Measurements from ENCODE around the gene DGCR8.

Gene DGCR8

DNA sequence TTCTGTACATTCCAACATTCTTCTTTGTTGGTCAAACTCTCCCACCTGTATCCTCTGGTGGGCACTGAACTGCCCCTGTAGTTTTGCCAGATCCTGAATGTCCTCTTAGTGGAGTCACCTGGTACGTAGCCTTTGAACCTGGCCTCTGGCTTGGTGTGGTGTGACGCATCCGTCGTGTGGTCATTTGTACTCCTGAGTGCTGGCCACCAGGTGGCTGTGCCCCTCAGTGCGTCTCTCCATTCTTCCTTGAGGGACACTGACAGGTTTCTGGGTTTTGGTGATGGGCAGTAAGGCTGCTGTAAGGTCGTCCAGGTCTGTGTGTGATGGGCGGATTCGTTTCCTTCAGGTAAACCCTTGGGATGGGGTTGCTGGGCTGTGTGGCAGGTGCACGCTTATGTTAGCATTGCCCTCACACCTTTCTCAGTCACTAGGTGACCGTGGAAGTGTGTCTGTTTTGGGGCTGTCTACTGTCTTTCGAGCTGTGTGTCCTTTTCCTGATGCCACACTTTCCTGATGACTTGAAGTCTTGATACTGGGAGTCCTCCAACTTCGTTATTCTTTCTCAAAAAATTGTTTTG, 22.3 kb downstream of the DGCR8 start:
- TF ChIP-seq, protein P1, sequence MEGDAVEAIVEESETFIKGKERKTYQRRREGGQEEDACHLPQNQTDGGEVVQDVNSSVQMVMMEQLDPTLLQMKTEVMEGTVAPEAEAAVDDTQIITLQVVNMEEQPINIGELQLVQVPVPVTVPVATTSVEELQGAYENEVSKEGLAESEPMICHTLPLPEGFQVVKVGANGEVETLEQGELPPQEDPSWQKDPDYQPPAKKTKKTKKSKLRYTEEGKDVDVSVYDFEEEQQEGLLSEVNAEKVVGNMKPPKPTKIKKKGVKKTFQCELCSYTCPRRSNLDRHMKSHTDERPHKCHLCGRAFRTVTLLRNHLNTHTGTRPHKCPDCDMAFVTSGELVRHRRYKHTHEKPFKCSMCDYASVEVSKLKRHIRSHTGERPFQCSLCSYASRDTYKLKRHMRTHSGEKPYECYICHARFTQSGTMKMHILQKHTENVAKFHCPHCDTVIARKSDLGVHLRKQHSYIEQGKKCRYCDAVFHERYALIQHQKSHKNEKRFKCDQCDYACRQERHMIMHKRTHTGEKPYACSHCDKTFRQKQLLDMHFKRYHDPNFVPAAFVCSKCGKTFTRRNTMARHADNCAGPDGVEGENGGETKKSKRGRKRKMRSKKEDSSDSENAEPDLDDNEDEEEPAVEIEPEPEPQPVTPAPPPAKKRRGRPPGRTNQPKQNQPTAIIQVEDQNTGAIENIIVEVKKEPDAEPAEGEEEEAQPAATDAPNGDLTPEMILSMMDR (conservative IDR thresholded peaks at IDR 0.05; ENCODE audit: low read depth, low read length) = peak; percentile 4
- H3K4me3 ChIP-seq (ENCODE audit: low read depth, low read length) = no peak overlapping the region
- no peak for DNase-seq (ENCODE audit: low read depth)

DNA sequence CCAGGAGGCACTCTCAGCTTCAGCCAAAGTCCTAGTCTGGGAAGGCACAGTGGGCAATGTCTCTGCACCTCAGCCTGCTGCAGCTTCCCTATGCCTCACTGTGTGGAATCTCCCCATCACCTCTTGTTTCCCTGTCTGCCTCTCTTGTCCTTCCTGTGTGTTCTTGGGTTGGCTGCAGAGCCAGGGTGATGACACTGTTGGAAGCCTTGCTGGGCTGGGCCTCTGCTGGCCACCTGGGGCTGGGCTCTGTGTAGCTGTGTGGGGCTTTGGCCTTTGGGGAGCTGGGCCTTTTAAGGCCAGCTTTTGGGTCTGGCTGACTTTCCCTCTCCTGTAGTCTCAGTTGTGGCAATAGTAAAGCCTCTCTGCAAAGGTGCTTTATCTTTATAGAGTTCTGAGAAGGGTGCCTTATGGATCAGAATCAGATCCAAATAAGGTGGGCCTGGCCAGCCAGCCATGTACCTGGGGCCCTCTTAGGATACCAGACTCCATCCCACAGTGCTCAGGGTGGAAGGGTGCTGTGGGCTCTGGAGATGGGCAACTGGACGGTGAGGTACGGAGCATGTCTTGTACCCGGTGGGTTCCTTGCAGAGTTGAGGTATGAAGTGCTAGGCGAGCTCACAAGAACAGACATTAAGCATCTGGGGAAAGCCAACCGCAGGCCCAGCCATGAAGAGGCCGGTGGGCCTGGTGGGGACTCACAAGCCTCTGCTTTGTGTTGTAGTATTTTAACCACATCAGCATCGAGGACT, 25.6 kb downstream of the DGCR8 start:
- no peak for DNase-seq (ENCODE audit: low read depth)
- no peak overlapping the region for H3K4me3 ChIP-seq (ENCODE audit: low read depth, low read length)
- TF ChIP-seq, protein P1 (conservative IDR thresholded peaks at IDR 0.05; ENCODE audit: low read depth, low read length) = no peak

DNA sequence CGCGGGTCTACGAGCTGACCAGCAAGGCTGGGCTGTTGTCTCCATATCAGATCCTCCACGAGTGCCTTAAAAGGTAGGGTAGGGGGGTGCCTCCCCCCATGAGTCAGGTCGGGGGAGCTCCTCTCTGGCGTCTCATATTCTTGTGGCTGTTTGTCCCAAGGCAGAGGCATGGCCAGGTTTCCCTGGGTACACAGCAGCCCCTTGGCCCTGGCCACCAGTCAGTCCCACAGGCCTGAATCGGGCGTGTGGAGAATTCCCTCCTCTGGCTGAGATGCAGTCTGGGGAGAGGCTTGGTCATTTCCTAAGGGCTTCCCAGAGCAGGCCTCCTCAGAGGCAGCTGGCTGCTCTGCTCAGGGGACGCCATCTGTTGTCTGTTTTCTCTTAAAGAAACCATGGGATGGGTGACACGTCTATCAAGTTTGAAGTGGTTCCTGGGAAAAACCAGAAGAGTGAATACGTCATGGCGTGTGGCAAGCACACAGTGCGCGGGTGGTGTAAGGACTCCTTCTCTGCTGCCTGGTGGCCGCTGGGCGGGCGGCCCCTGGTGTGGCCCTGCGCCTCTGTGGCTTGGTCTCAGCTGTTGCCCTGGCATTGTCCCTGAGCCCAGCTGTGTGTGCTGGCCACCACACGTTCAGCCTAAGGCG, 26.3 kb downstream of the DGCR8 start:
- TF ChIP-seq, protein P1 (conservative IDR thresholded peaks at IDR 0.05; ENCODE audit: low read depth, low read length) = no peak
- H3K4me3 ChIP-seq (ENCODE audit: low read depth, low read length) = no peak overlapping the region
- DNase-seq (ENCODE audit: low read depth) = no peak

DNA sequence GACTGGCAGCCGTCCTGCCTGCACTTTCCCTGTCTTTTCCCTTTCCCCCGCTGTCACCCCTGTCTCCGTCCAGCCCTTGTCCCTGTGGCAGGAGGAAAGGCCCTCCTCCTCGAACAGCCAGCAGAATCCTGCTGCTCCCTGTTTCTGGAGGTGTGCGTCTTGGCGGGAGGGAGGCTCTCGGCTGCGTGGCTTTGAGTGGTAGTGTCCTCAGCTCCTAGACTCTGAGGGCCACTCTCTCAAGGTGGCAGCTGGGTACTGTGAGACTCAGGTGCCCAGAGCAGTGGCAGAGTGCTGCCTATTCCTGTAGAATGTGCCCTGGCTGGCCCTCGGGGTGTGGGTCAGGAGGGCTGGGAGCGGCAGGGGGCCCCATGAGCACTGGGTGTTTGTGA, 26.8 kb downstream of the DGCR8 start:
- TF ChIP-seq, protein P1 (conservative IDR thresholded peaks at IDR 0.05; ENCODE audit: low read depth, low read length) = no peak
- no peak for DNase-seq (ENCODE audit: low read depth)
- no peak overlapping the region for H3K4me3 ChIP-seq (ENCODE audit: low read depth, low read length)

DNA sequence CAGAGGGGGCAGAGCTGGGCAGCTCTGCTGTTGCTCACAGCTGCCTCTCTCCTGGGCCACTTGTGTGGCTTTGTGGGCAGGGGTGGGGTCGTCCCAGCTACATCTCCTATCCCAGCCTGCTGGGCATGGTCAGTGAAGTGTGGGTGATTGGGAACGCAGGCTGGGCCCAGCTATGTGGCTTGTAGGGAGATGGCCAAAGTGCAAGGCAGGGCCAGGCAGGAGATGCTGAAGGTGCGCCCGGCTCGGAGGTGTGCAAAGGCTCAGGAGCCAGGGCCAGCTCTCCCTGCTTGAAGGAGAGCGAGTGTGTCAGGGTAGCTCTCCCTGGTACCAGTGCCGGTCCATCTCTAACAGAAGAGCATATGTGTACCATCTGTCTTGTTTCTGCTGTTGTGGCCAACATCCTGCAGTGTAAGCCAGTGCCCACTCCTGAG, 27.4 kb downstream of the DGCR8 start:
- H3K4me3 ChIP-seq (ENCODE audit: low read depth, low read length) = no peak overlapping the region
- TF ChIP-seq, protein P1 (conservative IDR thresholded peaks at IDR 0.05; ENCODE audit: low read depth, low read length) = no peak
- no peak for DNase-seq (ENCODE audit: low read depth)

DNA sequence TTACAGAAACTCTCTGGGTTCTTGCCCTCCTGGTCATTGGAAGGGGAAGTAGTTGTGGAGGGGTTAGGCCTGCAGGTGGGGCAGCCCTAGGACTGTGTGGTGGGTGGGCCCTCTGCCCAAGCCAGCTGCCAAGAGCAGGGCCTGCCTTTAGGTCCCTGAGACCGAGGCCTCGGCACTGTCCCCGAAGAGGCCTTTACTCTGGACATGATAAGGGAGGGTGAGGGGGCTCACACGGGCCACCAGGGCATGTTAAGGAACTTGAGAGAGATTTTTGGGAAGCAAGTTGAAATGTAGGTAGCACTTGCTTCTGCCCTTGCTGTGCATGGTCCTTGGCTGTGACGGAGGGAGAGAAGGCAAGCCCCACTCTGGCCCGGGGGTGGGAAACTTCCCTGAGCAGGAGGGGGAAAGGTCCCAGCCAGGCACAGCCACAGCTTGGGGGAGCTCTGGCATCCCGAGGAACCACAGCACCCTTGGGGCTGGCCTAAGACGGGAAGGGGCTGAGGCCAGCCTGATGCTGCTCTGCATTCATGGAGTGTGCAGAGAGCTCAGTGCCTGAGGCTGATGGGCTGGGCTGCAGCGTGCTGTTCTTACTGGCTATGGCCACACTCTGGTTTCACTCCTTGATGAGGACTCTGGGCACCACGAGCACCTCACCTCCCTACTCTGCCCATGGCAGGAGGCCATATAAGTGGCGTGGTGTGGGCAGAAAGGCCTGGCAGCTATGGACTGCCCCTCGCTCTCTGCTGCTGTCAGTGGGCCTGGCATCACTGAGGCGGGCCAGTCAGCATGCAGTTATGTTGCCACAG, 28.1 kb downstream of the DGCR8 start:
- no peak overlapping the region for H3K4me3 ChIP-seq (ENCODE audit: low read depth, low read length)
- no peak for DNase-seq (ENCODE audit: low read depth)
- TF ChIP-seq, protein P1 (conservative IDR thresholded peaks at IDR 0.05; ENCODE audit: low read depth, low read length) = no peak

Measured in choroid plexus epithelial cell (primary cell).